Fibroblast of lung (primary cell): Measurements from ENCODE around the gene ABCC6. TPM values are rescaled to one million over a fixed set of nuclear protein-coding genes. Genes with fewer than 3 reads are reported as not detected.
"Not testable (repeated sequence)": the region's sequence is repeated elsewhere in the genome, so short reads cannot be mapped to it uniquely, and the experiment has no call there.

ENCODE experiments used
- DNase-seq, 2 donors: peaks; one replicate each; pipeline versions ENCODE4 v3.0.0 to v3.0.0-alpha.2; 2010; ENCODE audit warnings: low read depth in 2 of 2
- H2AFZ ChIP-seq: 2 replicates; pipeline ENCODE4 v1.5.1; 2012; ENCODE audit warnings: low read length, control low read depth, inconsistent platforms
- H3K27ac ChIP-seq: 2 replicates; pipeline ENCODE4 v1.5.1; 2011; ENCODE audit warnings: low read length, control low read depth; ENCODE audit not compliant: insufficient read depth
- H3K27me3 ChIP-seq: 2 replicates; pipeline ENCODE4 v1.5.1; 2011; ENCODE audit warnings: mild to moderate bottlenecking, low read length; ENCODE audit not compliant: control insufficient read depth, insufficient read depth
- H3K36me3 ChIP-seq: 2 replicates; pipeline ENCODE4 v1.5.1; 2011; ENCODE audit warnings: low read length; ENCODE audit not compliant: control insufficient read depth, insufficient read depth
- H3K4me1 ChIP-seq: 2 replicates; pipeline ENCODE4 v1.5.1; 2011; ENCODE audit warnings: low read length; ENCODE audit not compliant: control insufficient read depth, insufficient read depth; ENCODE audit errors: extremely low read depth
- H3K4me2 ChIP-seq: 2 replicates; pipeline ENCODE4 v1.5.1; 2011; ENCODE audit warnings: low read length, control low read depth; ENCODE audit not compliant: insufficient read depth; ENCODE audit errors: extremely low read depth
- H3K4me3 ChIP-seq, 4 experiments: fragments of 200-600 bp in 1 of 4; sonication (generic) in 1 of 4; replicated peaks in 1 of 4; 2 replicates each; pipeline ENCODE4 v1.5.1; 2011 to 2016; ENCODE audit warnings: low read length in 4 of 4, low read depth in 3 of 4, mild to moderate bottlenecking in 3 of 4, control low read depth in 2 of 4, inconsistent platforms in 1 of 4, mixed read lengths in 1 of 4; ENCODE audit not compliant: insufficient read depth in 1 of 4; ENCODE audit errors: control extremely low read depth in 1 of 4
- H3K79me2 ChIP-seq: 2 replicates; pipeline ENCODE4 v1.5.1; 2012; ENCODE audit warnings: mild to moderate bottlenecking, low read length, inconsistent platforms; ENCODE audit not compliant: control insufficient read depth, insufficient read depth
- H3K9ac ChIP-seq: 2 replicates; pipeline ENCODE4 v1.5.1; 2011; ENCODE audit warnings: mild to moderate bottlenecking, low read length, control low read depth; ENCODE audit not compliant: insufficient read depth
- H3K9me3 ChIP-seq: 2 replicates; pipeline ENCODE4 v1.5.1; 2012; ENCODE audit warnings: low read depth, low read length; ENCODE audit not compliant: control insufficient read depth, insufficient read depth
- H4K20me1 ChIP-seq: 2 replicates; pipeline ENCODE4 v1.5.1; 2011; ENCODE audit warnings: low read length; ENCODE audit not compliant: control insufficient read depth, insufficient read depth; ENCODE audit errors: extremely low read depth
- EZH2 ChIP-seq: IDR thresholded peaks from 2 replicates; pipeline ENCODE4 v1.5.1; 2012; ENCODE audit warnings: low read length, control low read depth, mild to moderate bottlenecking; ENCODE audit errors: missing control alignments
- polyA plus RNA-seq, 2 donors: library from polyadenylated mRNA; depleted of rRNA in 1 of 2; stranded (reverse) in 1 of 2; unstranded in 1 of 2; fragments of >200 nt; gene quantifications; 2 replicates each; pipeline ENCODE4 v1.2.1, GENCODE V29; 2011 to 2012; ENCODE audit warnings: missing spikeins in 1 of 2
- total RNA-seq: library from RNA; depleted of rRNA; stranded (reverse); fragments of >200 nt; gene quantifications from 2 replicates; pipeline ENCODE4 v1.2.1, GENCODE V29; 2014
- TF ChIP-seq, protein P1 (sequence below), 2 donors: IDR thresholded peaks in 1 of 2; conservative IDR thresholded peaks in 1 of 2; 1 replicate in 1 of 2; 2 replicates in 1 of 2; pipeline ENCODE4 v1.5.1; 2011 to 2012; ENCODE audit warnings: low read length in 2 of 2, control low read depth in 1 of 2, inconsistent platforms in 1 of 2, low read depth in 1 of 2, mild to moderate bottlenecking in 1 of 2

Gene ABCC6
- total and polyA plus RNA-seq, 2 donors (not counting 1 experiment from before 2014, with no cell fraction given): 0.87 to 6.3 TPM

- H3K4me3 ChIP-seq: no peak overlapping the region
- H3K4me1 ChIP-seq: no peaks in the 10 kb centered on the region
- no peak overlapping the region for H3K9ac ChIP-seq
Measured at GRCh38 chr16:16182918-16183317, 40.4 kb downstream of the ABCC6 start.

GRCh38 chr16:16181748-16182147 is 41.5 kb downstream of the ABCC6 start:
- H3K27me3 ChIP-seq, H3K79me2 ChIP-seq, H3K4me1 ChIP-seq, H2AFZ ChIP-seq, H3K9ac ChIP-seq, H3K4me3 ChIP-seq, H3K9me3 ChIP-seq, H3K27ac ChIP-seq, H3K36me3 ChIP-seq, H4K20me1 ChIP-seq, H3K4me2 ChIP-seq, DNase-seq: not testable (repeated sequence)

More at GRCh38 chr16:16182918-16183317, 40.4 kb downstream of the ABCC6 start:
- TF ChIP-seq EZH2: no peak
- TF ChIP-seq, protein P1, sequence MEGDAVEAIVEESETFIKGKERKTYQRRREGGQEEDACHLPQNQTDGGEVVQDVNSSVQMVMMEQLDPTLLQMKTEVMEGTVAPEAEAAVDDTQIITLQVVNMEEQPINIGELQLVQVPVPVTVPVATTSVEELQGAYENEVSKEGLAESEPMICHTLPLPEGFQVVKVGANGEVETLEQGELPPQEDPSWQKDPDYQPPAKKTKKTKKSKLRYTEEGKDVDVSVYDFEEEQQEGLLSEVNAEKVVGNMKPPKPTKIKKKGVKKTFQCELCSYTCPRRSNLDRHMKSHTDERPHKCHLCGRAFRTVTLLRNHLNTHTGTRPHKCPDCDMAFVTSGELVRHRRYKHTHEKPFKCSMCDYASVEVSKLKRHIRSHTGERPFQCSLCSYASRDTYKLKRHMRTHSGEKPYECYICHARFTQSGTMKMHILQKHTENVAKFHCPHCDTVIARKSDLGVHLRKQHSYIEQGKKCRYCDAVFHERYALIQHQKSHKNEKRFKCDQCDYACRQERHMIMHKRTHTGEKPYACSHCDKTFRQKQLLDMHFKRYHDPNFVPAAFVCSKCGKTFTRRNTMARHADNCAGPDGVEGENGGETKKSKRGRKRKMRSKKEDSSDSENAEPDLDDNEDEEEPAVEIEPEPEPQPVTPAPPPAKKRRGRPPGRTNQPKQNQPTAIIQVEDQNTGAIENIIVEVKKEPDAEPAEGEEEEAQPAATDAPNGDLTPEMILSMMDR (conservative IDR thresholded peaks at IDR 0.05 in 1 of 2, IDR thresholded peaks at IDR 0.05 in 1 of 2; ENCODE audit: low read depth in 1 of 2, low read length in 2 of 2): no peak
- H3K9me3 ChIP-seq: no peaks in the 10 kb centered on the region
- H3K27me3 ChIP-seq: peaks cover 3% of the 10 kb centered on the region
- no peak overlapping the region for H2AFZ ChIP-seq
- no peak overlapping the region for H3K4me2 ChIP-seq
- H3K27ac ChIP-seq: no peak overlapping the region
- no peak for DNase-seq
- H4K20me1 ChIP-seq: no peaks in the 10 kb centered on the region
- no peaks in the 10 kb centered on the region for H3K36me3 ChIP-seq
- no peaks in the 10 kb centered on the region for H3K79me2 ChIP-seq

DNA sequence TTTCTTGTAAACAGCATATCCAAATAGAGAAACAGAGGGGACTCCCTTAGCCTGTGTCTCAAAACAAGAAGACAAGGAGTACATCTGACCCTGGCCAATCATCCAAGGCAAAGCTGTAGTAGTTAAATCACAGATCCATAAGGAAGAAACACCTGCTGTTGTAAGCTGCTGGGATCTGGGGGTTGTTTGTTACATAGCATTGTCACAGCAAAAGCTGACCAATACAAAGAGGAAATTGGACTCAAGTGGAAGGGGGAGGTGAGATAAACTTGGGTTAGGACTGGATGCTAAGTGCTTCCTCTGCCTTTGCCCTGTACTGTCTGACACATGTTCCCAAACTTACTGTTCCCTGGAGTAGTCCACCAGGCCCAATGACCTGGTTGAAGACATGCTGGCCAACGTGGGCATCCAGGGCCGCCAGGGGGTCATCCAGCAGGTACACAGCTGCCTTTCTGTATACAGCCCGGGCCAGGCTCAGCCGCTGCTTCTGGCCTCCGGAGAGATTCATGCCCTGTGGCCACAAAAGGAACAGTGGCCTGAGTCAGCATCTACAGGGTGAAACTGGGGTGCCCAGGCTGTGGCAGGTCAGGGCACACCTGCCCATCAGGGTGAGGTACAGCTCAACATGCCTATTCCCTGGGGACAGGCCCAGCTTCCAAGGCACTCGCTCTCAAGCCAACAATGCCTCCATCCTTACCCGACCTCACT is 44.7 kb downstream of the ABCC6 start:
- Histone ChIP-seq H3K4me2 (no peak overlapping the region), H3K79me2 (no peaks in the 10 kb centered on the region), H4K20me1 (no peaks in the 10 kb centered on the region), H2AFZ (no peak overlapping the region), H3K4me3 (no peak overlapping the region), H3K27ac (no peak overlapping the region), H3K4me1 (no peaks in the 10 kb centered on the region), H3K27me3 (peaks cover 5% of the 10 kb centered on the region), H3K9me3 (no peaks in the 10 kb centered on the region), H3K36me3 (no peaks in the 10 kb centered on the region), H3K9ac (no peak overlapping the region)
- TF ChIP-seq EZH2: no peak
- TF ChIP-seq, protein P1 (conservative IDR thresholded peaks at IDR 0.05 in 1 of 2, IDR thresholded peaks at IDR 0.05 in 1 of 2; ENCODE audit: low read depth in 1 of 2, low read length in 2 of 2): no peak
- no peak for DNase-seq
